ENCODE data around the gene CEBPE. TPM values are rescaled to one million over a fixed set of nuclear protein-coding genes. Genes with fewer than 3 reads are reported as not detected.

The CEBPE gene
- polyA plus RNA-seq, 1 donor from 2014 or later, result not detected

DNA sequence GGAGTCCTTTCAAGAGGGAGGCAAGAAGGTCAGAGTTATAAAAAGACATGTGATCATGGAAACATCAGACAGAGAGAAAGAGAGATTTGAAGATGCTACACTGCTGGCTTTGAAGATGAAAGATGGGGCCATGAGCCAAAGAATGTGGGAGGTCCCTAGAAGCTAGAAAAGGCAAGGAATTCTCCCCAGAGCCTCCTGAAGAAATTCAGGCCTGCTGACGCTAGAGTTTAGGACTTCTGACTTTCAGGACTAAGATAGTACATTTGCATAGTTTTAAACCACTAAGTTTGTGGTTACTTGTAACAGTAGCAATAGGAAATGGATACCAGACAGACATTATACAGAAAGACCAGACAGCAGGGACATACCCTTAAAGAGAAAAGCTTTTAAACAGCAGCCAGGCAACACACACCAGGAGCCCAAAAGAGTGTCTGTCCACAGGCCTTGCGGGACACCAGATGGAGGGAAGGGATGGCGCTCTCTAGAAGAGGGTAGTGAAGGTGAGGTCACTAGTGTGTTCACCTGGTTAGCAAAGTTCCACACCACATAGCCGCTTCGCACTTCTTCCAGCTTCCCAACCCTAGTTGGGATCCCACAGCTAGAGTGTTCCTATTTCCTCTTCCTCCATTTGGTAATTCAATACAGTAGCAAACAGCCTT lies 29.7 kb upstream of the CEBPE start:
- Histone ChIP-seq H3K9me3 (ENCODE audit: low read length) (no peaks in the 10 kb centered on the region), H3K79me2 (replicated peaks; ENCODE audit: insufficient read depth, low read length) (no peaks in the 10 kb centered on the region), H4K20me1 (ENCODE audit: insufficient read depth) (no peaks in the 10 kb centered on the region), H3K4me2 (ENCODE audit: low read length) (no peak overlapping the region), H3K9me2 (ENCODE audit: insufficient read depth, low read length) (no peaks in the 10 kb centered on the region), H3K27me3 (ENCODE audit: insufficient read depth, low read depth, low read length) (no peaks in the 10 kb centered on the region), H3F3A (ENCODE audit: insufficient read depth, low read length, poor library complexity, severe bottlenecking) (no peaks in the 10 kb centered on the region), H3K9ac (ENCODE audit: low read length) (no peak overlapping the region), H3K4me3 (ENCODE audit: low read length) (no peak overlapping the region), H2AFZ (ENCODE audit: low read depth, low read length) (no peak overlapping the region), H3K36me3 (ENCODE audit: insufficient read depth, low read length) (no peaks in the 10 kb centered on the region), H3K27ac (ENCODE audit: low read length) (no peak overlapping the region)
- TF ChIP-seq EP300 (conservative IDR thresholded peaks at IDR 0.05; ENCODE audit: poor library complexity, severe bottlenecking), result no peak
- no peak for TF ChIP-seq SMC3 (conservative IDR thresholded peaks at IDR 0.05; ENCODE audit: poor library complexity)
- TF ChIP-seq, protein P1, sequence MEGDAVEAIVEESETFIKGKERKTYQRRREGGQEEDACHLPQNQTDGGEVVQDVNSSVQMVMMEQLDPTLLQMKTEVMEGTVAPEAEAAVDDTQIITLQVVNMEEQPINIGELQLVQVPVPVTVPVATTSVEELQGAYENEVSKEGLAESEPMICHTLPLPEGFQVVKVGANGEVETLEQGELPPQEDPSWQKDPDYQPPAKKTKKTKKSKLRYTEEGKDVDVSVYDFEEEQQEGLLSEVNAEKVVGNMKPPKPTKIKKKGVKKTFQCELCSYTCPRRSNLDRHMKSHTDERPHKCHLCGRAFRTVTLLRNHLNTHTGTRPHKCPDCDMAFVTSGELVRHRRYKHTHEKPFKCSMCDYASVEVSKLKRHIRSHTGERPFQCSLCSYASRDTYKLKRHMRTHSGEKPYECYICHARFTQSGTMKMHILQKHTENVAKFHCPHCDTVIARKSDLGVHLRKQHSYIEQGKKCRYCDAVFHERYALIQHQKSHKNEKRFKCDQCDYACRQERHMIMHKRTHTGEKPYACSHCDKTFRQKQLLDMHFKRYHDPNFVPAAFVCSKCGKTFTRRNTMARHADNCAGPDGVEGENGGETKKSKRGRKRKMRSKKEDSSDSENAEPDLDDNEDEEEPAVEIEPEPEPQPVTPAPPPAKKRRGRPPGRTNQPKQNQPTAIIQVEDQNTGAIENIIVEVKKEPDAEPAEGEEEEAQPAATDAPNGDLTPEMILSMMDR (IDR thresholded peaks at IDR 0.05; ENCODE audit: poor library complexity, severe bottlenecking), result no peak
- TF ChIP-seq TAF1 (IDR thresholded peaks at IDR 0.05; ENCODE audit: low read depth), result no peak
- TF ChIP-seq, protein P2, sequence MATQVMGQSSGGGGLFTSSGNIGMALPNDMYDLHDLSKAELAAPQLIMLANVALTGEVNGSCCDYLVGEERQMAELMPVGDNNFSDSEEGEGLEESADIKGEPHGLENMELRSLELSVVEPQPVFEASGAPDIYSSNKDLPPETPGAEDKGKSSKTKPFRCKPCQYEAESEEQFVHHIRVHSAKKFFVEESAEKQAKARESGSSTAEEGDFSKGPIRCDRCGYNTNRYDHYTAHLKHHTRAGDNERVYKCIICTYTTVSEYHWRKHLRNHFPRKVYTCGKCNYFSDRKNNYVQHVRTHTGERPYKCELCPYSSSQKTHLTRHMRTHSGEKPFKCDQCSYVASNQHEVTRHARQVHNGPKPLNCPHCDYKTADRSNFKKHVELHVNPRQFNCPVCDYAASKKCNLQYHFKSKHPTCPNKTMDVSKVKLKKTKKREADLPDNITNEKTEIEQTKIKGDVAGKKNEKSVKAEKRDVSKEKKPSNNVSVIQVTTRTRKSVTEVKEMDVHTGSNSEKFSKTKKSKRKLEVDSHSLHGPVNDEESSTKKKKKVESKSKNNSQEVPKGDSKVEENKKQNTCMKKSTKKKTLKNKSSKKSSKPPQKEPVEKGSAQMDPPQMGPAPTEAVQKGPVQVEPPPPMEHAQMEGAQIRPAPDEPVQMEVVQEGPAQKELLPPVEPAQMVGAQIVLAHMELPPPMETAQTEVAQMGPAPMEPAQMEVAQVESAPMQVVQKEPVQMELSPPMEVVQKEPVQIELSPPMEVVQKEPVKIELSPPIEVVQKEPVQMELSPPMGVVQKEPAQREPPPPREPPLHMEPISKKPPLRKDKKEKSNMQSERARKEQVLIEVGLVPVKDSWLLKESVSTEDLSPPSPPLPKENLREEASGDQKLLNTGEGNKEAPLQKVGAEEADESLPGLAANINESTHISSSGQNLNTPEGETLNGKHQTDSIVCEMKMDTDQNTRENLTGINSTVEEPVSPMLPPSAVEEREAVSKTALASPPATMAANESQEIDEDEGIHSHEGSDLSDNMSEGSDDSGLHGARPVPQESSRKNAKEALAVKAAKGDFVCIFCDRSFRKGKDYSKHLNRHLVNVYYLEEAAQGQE (IDR thresholded peaks at IDR 0.05; ENCODE audit: borderline replicate concordance), result no peak
- no peak for TF ChIP-seq MXI1 (conservative IDR thresholded peaks at IDR 0.05; ENCODE audit: poor library complexity, severe bottlenecking)
- TF ChIP-seq EZH2 (IDR thresholded peaks at IDR 0.05; ENCODE audit: borderline replicate concordance, insufficient read depth, low read length, poor library complexity, severe bottlenecking), result no peak
- no peak for TF ChIP-seq RAD21 (conservative IDR thresholded peaks at IDR 0.05)
- no peak for TF ChIP-seq POLR2AphosphoS5 (IDR thresholded peaks at IDR 0.05)

DNA sequence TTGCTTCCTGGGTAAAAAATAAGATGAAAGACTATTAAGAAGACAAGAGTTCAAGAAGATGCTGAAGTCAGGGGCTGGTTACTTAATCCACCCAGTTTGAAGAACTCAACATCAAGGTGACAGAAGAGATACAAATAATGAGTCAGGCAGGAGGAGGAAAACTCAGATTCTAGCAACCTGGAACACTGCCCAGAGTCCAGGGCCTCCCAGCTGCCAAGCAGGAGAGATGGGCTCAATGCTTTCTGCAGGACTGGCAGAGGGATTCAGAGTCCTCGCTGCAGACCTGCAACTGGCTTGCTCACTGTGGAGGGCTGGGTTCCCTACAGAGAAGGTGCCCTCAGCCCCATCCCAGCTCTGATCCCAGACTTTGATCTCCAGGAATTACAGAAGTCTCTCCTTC lies 28.6 kb upstream of the CEBPE start:
- Histone ChIP-seq H3F3A (ENCODE audit: insufficient read depth, low read length, poor library complexity, severe bottlenecking) (no peaks in the 10 kb centered on the region), H3K4me3 (ENCODE audit: low read length) (no peak overlapping the region), H3K9ac (ENCODE audit: low read length) (no peak overlapping the region), H3K27me3 (ENCODE audit: insufficient read depth, low read depth, low read length) (no peaks in the 10 kb centered on the region), H3K27ac (ENCODE audit: low read length) (no peak overlapping the region), H3K4me2 (ENCODE audit: low read length) (no peak overlapping the region), H3K79me2 (replicated peaks; ENCODE audit: insufficient read depth, low read length) (no peaks in the 10 kb centered on the region), H2AFZ (ENCODE audit: low read depth, low read length) (no peak overlapping the region), H3K36me3 (ENCODE audit: insufficient read depth, low read length) (no peaks in the 10 kb centered on the region), H3K9me3 (ENCODE audit: low read length) (no peaks in the 10 kb centered on the region), H4K20me1 (ENCODE audit: insufficient read depth) (no peaks in the 10 kb centered on the region), H3K9me2 (ENCODE audit: insufficient read depth, low read length) (no peaks in the 10 kb centered on the region)
- TF ChIP-seq SMC3 (conservative IDR thresholded peaks at IDR 0.05; ENCODE audit: poor library complexity) (no peak), POLR2AphosphoS5 (IDR thresholded peaks at IDR 0.05) (no peak), RAD21 (conservative IDR thresholded peaks at IDR 0.05) (no peak), MXI1 (conservative IDR thresholded peaks at IDR 0.05; ENCODE audit: poor library complexity, severe bottlenecking) (no peak), EP300 (conservative IDR thresholded peaks at IDR 0.05; ENCODE audit: poor library complexity, severe bottlenecking) (no peak), EZH2 (IDR thresholded peaks at IDR 0.05; ENCODE audit: borderline replicate concordance, insufficient read depth, low read length, poor library complexity, severe bottlenecking) (no peak), TAF1 (IDR thresholded peaks at IDR 0.05; ENCODE audit: low read depth) (no peak)
- TF ChIP-seq, protein P1 (IDR thresholded peaks at IDR 0.05; ENCODE audit: poor library complexity, severe bottlenecking), result no peak
- TF ChIP-seq, protein P2 (IDR thresholded peaks at IDR 0.05; ENCODE audit: borderline replicate concordance), result no peak
